Posterior vena cava (tissue), 2 donors: ENCODE results near the gene MPST. TPM values are rescaled to one million over a fixed set of nuclear protein-coding genes. Genes with fewer than 3 reads are reported as not detected.

ENCODE experiments used
- DNase-seq: peaks from one replicate; pipeline ENCODE4 v3.0.0-alpha.2; 2020; ENCODE audit warnings: low spot score
- intact Hi-C, 2 donors: fragments of 100-400 bp; cut with DNase I; formaldehyde crosslinking; loops; one replicate each; pipeline versions ENCODE4 v1.14.1 to v1.14.2; 2022 to 2023
- total RNA-seq, 2 donors: library from RNA; stranded (reverse); fragmentation: NEBNext Ultra II Directional; extraction: Animal tissue kit (Norgen Biotek cat#: 25700); gene quantifications; one replicate each; pipeline ENCODE4 v1.2.1, GENCODE V29; 2021
- donor health status: DM: yes; HTN: yes; CAD: no.
- donor health status: DM: yes; HTN: yes; CAD: no.

MPST gene
- total RNA-seq, 2 donors from 2014 or later, result 19.7 to 21.0 TPM

DNA sequence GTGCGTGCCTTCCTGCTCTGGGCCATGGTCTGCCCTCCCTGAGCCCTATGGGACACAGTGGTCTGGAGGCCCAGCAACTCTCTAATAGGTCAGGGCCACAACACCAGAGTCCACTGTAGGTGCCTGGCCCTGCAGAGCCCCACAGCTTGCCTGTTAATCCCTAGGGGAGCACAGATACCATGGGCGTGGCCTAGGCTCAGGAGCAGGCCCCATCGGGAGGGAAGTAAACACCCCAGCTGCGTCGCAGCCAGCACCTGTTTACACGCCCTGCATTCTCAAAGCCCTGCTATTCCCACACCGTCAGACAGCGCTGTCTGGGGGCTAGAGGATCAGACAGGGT is 34.5 kb downstream of the MPST start:
- DNase-seq, result no peak

DNA sequence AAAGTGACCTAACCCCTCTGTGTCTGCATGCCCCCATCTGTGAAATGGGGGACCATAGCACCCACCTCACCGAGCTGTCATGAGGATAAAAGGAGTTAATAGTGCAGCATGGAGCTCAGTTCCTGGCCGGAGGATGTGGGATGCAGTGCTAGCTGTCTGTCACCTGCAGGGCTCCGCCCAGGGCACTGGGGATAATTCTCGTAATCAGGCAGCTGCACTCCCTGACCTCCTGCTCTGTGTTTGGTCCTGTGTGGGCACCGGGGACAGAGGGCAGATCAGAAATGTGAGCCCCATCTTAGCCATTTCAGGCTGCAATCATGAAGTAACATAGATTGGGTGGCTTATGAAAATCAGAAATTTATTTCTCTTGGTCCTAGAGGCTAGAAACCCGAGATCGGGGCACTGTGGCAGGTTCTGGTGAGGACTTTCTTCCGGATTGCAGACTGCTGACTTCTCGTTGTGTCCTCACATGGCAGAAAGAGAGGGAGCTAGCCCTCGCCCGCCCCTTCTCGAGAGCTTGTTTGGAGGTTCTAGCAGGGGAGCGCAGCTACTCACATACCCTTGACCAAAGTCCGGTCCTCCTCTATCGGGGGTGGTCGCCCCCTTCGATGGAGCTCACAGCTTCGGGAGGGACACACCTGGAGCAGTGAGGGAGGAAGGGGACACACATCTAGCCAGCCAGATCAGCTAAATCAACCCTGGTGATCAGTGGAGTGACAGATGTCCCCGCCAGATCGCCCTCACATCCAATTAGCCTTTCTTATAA is 35.2 kb downstream of the MPST start:
- intact Hi-C loops, result no loop called here
- DNase-seq, result no peak

More for the DNA sequence above, 34.5 kb downstream of the MPST start:
- intact Hi-C loops, result no loop called here

DNA sequence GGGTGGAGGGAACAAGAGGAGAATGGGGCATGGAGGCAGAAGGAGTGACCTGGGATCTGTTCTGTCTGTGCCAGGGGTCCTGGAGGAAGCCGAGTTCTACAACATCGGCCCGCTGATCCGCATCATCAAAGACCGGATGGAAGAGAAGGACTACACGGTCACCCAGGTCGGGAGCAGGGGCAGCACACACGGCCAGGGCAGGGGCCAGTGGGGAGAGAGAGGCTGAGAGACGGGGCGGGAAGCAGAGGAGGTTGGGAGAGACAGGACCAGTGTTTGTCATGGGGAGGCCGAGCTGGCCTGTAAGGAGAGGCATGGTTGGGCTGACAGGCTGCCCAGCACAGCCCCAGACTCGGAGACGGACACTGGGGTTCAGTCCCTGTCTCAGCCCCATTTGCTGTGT is 36.7 kb downstream of the MPST start:
- intact Hi-C loops, result no loop called here
- DNase-seq, result no peak

DNA sequence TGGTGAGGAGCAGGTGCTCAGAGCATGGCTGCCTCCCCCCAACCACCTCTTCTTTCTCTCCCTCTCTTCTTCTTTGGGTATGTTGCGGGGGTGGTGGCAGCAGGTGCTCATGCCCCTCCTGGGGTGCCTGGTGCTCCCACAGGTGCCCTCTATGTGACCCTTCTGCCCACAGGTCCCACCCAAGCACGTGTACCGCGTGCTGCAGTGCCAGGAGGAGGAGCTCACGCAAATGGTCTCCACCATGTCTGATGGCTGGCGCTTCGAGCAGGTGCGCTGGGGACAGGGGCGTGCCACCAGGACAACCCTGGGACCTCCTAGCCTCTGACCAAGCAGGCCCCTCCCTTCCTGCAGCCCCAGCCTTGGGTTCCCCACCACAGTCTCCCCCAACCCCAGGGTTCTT is 37.7 kb downstream of the MPST start:
- no peak for DNase-seq
- intact Hi-C loops, result no loop called here

DNA sequence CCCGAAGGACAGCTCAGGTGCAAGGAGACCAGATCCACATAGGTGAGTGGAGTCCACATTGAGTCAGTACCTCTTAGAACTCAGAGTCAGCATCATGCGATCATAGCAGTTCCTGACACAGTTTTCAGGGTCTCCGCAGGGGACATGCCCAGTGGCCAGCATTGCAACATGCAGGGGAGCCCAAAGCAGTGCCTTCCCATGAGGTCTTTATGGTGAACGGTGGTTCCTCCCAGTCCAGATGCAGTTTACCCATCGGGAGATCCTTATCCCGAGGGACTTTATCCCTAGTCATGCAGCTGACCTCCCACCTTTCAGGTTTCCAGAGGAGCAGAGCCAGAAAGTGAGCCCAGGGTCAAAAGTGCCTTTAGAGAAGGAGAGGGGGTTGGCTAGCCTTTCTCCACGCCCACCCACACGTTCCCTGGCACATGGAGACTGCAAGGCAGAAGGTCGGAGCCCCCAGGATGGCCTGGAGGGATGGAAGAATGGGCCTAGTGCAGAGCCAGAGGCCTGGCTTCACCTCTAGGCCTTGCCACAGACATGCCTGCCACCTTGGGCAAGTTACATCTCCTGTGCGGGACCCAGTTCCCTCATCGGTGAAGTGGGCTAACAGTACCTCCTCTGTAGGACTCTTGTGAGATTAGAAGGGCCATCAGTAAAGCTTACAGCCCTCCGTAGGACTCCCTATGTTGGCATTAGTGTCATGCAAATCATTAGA is 38.4 kb downstream of the MPST start:
- DNase-seq, result no peak
- intact Hi-C loops, result no loop called here

DNA sequence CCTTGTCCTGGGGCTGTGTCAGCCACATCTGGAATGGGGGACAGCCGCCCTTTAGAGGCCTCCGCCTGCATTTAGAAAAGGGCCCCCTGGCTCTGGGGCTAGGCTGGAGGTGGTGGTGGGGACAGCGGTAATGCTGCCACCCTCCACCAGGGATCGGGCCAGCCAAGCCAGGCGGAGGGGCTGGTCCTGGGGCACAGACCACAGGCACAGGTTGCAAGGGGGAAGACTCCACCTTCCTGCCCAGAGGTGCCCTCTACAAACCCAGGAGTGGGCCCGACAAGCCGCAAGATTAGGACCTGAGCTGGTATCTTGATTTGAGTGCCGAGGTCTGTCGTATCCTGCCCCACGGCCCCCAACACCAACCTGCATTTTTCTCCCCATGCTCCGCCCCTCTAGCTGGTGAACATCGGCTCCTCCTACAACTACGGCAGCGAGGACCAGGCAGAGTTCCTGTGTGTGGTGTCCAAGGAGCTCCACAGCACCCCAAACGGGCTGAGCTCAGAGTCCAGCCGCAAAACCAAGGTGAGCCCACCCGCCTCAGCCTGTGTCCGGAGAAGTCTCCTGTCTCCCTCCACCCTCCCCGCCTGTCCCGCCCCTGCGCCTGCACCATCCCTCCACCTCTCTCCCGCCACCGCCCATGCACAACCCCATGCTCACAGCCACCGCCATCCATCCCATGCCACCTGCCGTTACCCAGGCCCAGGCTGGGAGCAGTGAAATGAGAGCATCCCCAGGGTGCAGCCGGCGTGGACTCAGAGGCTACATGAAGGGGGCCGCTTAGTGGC is 39.6 kb downstream of the MPST start:
- intact Hi-C loops, result no loop called here
- no peak for DNase-seq

DNA sequence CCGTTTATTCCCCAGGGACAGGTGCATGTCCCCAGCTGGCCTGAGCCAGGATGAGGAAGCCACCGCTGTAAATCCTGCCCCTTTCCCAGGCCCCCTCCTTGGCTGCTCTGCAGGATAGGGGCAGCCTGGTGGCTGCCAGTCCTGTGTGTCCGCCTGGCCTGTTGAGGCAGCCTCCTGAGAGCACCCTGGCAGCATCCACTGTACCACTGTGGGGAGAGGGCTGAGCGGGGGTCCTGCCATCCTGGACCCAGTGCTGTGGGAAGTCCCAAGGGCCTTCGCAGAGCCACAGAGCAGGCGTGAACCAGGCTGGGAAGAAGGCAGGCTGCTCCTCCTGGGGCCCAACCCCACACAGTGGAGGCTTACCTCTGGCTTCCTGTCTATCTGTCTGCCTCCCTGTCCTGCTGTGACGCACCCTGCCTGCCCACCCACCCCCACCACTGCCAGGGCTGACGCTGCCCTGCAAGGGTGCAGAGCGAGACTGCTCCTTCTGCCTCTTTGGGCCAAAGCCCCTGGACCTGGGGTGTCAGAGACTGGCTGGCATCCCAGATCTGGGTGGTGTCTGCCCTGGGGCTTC is 40.4 kb downstream of the MPST start:
- intact Hi-C loops, result loop anchor here in 1 of 2 donors (10.0 kb wide), 1 partner anchor 145 kb away; no protein-coding TSS in a partner anchor
- DNase-seq, result no peak

DNA sequence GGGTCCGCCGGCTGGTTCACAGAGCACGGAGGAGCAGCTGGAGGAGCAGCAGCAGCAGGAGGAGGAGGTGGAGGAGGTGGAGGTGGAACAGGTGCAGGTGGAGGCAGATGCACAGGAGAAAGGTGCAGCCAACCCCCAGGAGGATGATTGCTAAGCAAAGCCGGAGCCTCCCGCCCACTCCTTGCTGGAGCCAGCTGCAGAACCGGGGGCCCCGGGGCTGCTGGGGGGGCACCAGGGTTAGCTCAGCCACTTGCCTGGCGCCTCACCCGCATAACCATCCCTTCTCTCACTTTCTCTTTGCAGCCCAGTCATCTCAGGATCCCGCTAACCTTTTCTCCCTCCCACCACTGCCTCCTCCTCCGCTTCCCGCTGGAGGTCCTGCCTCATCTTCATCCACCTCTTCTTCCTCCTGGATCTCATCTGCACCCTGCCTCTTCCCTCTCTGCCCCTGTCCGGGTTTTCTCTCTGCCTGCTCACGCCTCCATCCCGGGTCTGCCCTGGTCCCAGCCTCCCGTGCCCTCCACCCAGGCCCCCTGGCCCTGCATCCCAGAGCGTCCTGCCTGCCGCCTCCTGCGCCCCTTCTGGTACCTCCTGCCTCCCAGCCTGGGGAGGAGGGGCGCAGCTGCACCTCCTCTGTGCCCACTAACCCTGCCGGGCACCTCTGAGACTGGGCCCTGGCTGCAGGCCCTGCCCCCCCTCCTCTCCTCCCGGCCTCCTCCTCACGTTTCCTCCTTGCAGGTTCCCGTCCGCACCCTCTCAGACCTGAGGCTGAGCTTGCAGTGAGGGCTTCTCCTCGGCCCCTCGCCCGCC is 41.5 kb downstream of the MPST start:
- DNase-seq, result no peak

DNA sequence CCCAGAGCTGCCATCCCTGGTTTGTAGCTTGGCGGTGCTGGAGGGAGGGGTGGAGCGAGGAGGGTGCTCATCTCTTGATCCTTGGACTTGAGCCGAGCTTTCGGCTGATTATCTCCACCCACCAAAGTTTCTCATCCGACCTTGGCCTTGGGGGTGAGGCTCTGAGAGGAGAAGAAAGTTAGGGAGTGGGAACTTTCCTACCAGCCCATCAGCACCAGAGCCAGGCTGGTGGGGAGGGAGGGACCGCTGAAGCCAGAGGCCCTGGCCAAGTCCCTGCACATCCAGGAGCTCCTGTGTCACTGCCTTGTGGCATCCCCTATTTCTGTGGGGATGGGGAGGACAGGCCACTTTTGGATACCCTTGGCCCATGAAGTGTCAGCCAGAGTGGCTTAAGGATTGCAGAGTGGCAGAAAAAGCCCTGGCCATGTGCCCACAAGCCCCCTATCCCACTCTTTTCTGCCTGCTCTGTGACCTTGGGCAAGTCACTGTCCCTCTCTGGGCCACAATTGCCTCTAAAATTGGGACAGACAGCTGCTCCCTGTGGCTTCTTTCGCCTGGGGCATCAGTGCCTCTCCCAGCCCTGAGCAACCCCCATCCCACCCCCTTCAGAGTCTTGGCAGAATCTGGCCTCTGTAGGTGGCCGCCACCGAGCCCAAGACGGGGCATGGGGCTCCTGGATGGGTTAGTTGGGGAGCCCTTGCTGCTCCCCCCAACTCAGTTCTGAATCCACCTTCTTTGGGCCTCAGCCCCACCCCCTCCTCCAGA is 42.3 kb downstream of the MPST start:
- intact Hi-C loops, result loop anchor here in 1 of 2 donors (10.0 kb wide), 1 partner anchor 143 kb away; no protein-coding TSS in a partner anchor
- no peak for DNase-seq

More for the DNA sequence above, 41.5 kb downstream of the MPST start:
- intact Hi-C loops, result loop anchor here in 1 of 2 donors (10.0 kb wide), 1 partner anchor 144 kb away; no protein-coding TSS in a partner anchor

DNA sequence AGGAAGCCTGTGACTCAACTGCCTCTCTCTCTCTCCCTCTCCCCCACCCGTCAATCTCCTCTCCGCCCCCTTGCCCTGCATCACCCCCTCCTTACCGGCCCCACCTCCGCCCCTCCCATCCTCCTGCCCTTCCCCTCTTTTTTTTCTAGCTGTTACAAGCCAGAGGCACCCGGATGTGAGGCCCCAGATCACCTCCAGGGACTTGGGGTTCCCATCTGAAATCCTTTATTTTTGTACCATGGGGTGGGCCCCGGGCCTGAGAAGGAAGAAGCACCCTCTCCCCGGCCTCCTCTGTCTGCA is 42.8 kb downstream of the MPST start:
- intact Hi-C loops, result loop anchor here in 1 of 2 donors (10.0 kb wide), 1 partner anchor 142 kb away; no protein-coding TSS in a partner anchor
- DNase-seq, result no peak

DNA sequence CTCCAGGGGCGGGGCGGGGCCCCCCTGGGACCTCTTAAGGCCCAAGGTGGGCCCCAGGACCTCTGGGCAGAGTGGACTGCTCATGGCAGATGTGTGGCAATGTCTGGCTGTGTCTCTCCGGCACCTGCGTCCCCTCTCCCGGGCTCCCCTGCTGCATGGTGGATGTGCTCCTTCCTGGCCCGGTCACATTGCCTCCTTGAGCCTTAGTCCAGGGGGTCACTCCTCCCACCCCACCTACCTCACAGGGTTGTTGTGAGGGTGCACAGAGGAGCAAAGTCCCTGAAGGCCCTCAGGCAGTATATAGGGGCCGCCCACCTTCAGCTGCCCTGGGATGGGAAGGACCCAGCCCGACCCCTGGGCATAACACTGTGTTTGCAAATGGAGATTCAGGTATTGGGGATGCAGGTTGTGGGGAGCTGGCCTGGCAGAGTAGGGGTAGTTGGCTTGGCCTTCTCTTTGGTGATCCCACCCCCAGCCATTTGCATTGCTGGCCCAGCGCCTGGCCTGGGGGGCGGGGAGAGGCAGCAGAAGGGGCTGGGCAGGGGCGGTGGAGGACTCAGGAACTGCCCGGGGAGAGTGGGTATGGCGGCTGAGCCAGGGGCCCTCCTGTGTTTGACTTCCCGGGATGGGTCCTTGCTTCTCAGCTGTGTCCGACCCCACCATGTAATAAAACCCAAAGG is 43.3 kb downstream of the MPST start:
- intact Hi-C loops, result loop anchor here in 1 of 2 donors (10.0 kb wide), 1 partner anchor 142 kb away; no protein-coding TSS in a partner anchor
- no peak for DNase-seq

DNA sequence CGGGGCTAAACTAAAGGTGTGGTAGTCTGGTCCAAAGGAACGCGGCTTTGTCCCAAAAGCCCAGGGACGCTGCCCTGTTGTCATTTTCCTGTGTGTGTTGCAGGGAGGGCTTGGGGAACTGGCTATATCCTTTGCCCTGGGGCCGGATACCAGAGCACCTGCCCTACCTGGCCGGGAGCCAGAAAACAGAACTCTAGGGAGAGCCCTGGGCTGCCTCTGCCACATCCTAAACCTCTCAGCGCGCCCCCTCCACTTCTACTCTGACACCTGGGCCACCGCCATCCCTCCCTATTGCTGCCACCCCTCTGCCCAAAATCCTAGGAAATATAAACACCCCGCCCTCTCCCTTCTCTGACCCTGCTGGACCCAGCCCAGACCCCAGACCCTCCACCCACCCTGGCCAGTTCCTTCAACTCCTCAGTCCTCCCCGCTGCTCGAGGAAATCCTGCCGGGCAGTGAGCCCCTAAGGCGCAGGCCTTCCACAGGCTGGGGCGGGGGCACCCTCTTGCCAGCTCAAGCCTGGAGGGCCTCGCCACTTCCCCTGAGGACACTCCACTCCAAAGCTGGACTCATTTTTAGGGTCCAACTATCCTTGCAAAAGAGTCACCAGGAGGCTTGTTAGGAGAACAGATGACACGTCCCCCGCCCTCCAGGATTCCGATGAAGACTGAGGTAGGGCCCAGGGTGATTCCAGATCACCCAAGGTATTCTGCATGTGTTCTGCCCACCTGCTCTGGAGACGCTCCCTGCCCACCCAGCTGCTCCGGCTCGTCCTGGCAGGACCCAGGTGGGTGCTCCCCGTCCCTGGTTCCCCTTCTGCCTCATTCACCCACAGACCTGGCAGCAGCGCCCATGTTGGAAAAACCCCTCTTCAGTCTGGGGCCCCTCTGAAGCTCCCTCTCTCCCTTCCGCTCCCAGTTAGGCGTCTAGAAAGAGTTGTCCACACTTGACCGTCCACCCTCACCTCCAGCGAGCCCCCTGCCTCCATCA is 44.2 kb downstream of the MPST start:
- no peak for DNase-seq
- intact Hi-C loops, result loop anchor here in 1 of 2 donors (10.0 kb wide), 1 partner anchor 141 kb away; no protein-coding TSS in a partner anchor

DNA sequence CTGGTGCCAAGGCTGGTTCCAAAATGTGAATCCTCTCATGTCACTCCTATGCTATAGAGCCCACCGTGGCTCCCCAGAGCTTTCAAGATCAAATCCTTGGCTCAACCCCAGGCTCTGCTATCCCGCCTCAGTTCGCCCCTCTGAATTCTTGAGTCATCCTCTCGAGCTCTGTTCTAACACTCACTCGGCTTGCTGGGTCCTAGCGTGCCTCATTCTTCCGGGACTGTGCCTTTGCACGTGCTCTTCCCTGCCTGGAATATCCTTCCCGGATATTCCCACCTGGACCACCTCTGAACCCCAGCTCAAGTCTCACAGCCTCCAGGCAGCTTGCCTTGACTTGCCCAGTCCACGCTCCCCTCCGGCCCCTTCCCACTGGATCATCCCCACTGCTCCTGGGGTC is 45.0 kb downstream of the MPST start:
- intact Hi-C loops, result loop anchor here in 1 of 2 donors (10.0 kb wide), 1 partner anchor 140 kb away; no protein-coding TSS in a partner anchor
- DNase-seq, result no peak

DNA sequence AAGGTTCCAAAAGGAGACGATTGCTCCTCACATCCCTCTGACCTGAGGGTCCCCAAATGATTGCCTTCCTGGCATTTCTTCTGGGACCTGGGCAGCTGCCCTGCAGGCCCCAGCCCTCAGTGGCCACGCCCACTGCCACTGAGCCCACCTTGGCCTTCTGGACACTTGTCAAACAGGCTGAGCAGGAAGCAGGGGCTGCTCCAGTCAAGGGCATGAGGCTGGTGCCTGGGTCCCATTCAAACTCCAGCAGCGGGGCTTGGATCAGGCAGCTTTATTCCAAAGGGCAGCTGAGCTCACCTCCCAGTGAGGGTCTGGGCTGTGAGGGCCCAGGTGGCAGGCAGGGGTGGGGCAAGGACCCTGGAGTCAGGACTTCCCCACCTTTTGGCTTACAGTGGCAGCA is 45.6 kb downstream of the MPST start:
- no peak for DNase-seq
- intact Hi-C loops, result loop anchor here in 1 of 2 donors (10.0 kb wide), 1 partner anchor 140 kb away; no protein-coding TSS in a partner anchor

DNA sequence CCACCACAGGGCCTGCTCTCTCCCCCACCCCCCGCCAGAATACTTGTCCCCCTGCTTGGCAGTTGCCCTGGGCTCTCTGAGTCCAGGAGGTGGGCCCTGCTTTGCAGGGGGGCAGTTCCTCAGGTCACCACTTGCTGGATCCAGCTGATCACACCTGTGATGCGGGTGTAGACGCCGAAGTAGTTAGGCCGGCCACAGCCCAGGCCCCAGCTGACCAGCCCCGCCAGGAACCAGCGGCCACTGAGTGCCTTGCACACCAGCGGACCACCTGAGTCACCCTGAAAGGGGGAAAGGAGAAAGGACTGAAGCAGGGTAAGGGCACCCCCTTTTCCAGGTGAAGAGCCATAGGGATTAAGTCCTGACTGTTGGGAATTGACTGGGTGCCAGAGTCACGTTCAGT is 46.4 kb downstream of the MPST start:
- intact Hi-C loops, result loop anchor here in 1 of 2 donors (10.0 kb wide), 1 partner anchor 139 kb away; no protein-coding TSS in a partner anchor
- no peak for DNase-seq

DNA sequence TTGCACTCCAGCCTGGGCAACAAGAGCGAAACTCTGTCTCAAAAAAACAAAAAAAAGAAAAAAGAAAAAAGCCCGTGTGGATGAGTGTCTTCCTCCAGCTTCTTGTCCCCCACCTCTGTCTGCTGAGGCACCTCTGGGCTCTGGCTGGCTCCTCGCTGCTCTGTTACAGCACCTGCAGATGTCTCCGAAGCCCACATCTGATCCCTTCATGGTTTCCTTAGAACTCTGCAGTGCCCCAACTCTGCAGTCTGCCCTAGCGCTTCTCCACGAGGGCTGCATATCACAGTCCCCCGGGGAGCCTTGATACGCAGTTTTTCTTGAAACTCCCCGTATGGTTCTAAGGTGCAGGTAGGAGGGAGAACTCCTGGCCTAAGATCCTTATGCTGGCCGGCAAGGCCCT is 47.9 kb downstream of the MPST start:
- intact Hi-C loops, result loop anchor here in 1 of 2 donors (10.0 kb wide), 1 partner anchor 137 kb away; no protein-coding TSS in a partner anchor
- DNase-seq, result no peak
